Jurkat, Clone E6-1 (cell line): ENCODE data around the gene HSPD1. TPM values are rescaled to one million over a fixed set of nuclear protein-coding genes. Genes with fewer than 3 reads are reported as not detected.
A peak's percentile ranks its signal among the peaks of the same experiment; 100 is the strongest.

Experiments used
- DNase-seq: peaks from one replicate; pipeline ENCODE4 v3.0.0-alpha.2; 2011; ENCODE audit warnings: low read depth, low spot score
- H3K4me3 ChIP-seq: 2 replicates; pipeline ENCODE4 v1.5.1; 2011; ENCODE audit warnings: mild to moderate bottlenecking, low read length, control low read depth, moderate library complexity
- polyA plus RNA-seq: library from polyadenylated mRNA; unstranded; fragments of >200 nt; gene quantifications from one replicate; pipeline ENCODE4 v1.2.1, GENCODE V29; 2012; ENCODE audit warnings: missing spikeins; ENCODE audit not compliant: insufficient read length, insufficient read depth

HSPD1 gene
- 804 TPM for polyA plus RNA-seq

GRCh38 chr2:197499594-197500502 lies at the start of gene HSPD1, which contains the start of gene HSPE1:
HSPD1 (minus strand) TSS chr2:197499840; CDS start chr2:197498848, 992 bp downstream.
HSPE1 (plus strand) TSS chr2:197500379; CDS start chr2:197500437, 58 bp downstream.
- peak; percentile 100 for DNase-seq
- H3K4me3 ChIP-seq = peak within 1 kb of the TSS; percentile 96

- no peak for DNase-seq
- no peak overlapping the region for H3K4me3 ChIP-seq
These were observed 48.9 kb upstream of the HSPD1 start for GRCh38 chr2:197548582-197548981.

- DNase-seq = no peak
- H3K4me3 ChIP-seq = no peak overlapping the region
These were observed 47.7 kb upstream of the HSPD1 start for GRCh38 chr2:197547163-197547900.

- no peak overlapping the region for H3K4me3 ChIP-seq
- DNase-seq = no peak
These were observed 43.6 kb upstream of the HSPD1 start for GRCh38 chr2:197543206-197543605.

GRCh38 chr2:197539734-197540133 lies 40.1 kb upstream of the HSPD1 start:
- no peak for DNase-seq
- H3K4me3 ChIP-seq = no peak overlapping the region

GRCh38 chr2:197538412-197538811 lies 38.8 kb upstream of the HSPD1 start:
- no peak overlapping the region for H3K4me3 ChIP-seq
- no peak for DNase-seq

GRCh38 chr2:197517150-197517549 lies 17.5 kb upstream of the HSPD1 start:
- H3K4me3 ChIP-seq = peak overlapping the region; percentile 90
- DNase-seq = no peak

- no peak for DNase-seq
- peak overlapping the region; percentile 90 for H3K4me3 ChIP-seq
These were observed 16.7 kb upstream of the HSPD1 start for GRCh38 chr2:197516393-197516761.

- H3K4me3 ChIP-seq = peak within 1 kb of the TSS; percentile 90
- peak; percentile 84 for DNase-seq
These were observed 16.2 kb upstream of the HSPD1 start, which contains the start of gene MOB4 for GRCh38 chr2:197515739-197516392. MOB4 (plus strand) TSS chr2:197516066; CDS start chr2:197516087, 21 bp downstream.

- H3K4me3 ChIP-seq = peak overlapping the region; percentile 90
- DNase-seq = peak; percentile 41
These were observed 15.7 kb upstream of the HSPD1 start for GRCh38 chr2:197515315-197515738.

- no peak for DNase-seq
- peak overlapping the region; percentile 90 for H3K4me3 ChIP-seq
These were observed 15.1 kb upstream of the HSPD1 start for GRCh38 chr2:197514754-197515153.

GRCh38 chr2:197513915-197514314 lies 14.3 kb upstream of the HSPD1 start:
- DNase-seq = no peak

GRCh38 chr2:197506658-197507057 lies 7.0 kb upstream of the HSPD1 start:
- H3K4me3 ChIP-seq = no peak overlapping the region
- no peak for DNase-seq

More at GRCh38 chr2:197513915-197514314, 14.3 kb upstream of the HSPD1 start:
- no peak overlapping the region for H3K4me3 ChIP-seq

- H3K4me3 ChIP-seq = no peak overlapping the region
- DNase-seq = no peak
These were observed 4.9 kb upstream of the HSPD1 start for GRCh38 chr2:197504512-197504911.

- H3K4me3 ChIP-seq = no peak overlapping the region
- DNase-seq = no peak
These were observed 4.4 kb upstream of the HSPD1 start for GRCh38 chr2:197504000-197504399.

GRCh38 chr2:197502685-197503084 lies 3.0 kb upstream of the HSPD1 start:
- no peak for DNase-seq
- H3K4me3 ChIP-seq = no peak overlapping the region

GRCh38 chr2:197502201-197502600 lies 2.6 kb upstream of the HSPD1 start:
- DNase-seq = no peak
- H3K4me3 ChIP-seq = no peak overlapping the region

GRCh38 chr2:197500503-197501131 lies 977 bp upstream of the HSPD1 start:
- no peak for DNase-seq
- H3K4me3 ChIP-seq = peak overlapping the region; percentile 96
